ENCODE data around the gene PGLYRP3. TPM values are rescaled to one million over a fixed set of nuclear protein-coding genes. Genes with fewer than 3 reads are reported as not detected.

The PGLYRP3 gene
- total and polyA plus RNA-seq, 2 experiments from 2014 or later = not detected

GRCh38 chr1:153343811-153344717, 31.3 kb upstream of the PGLYRP3 start:
- DNase-seq (ENCODE audit: low spot score) = no peak
- no peaks in the 10 kb centered on the region for H4K20me1 ChIP-seq (ENCODE audit: insufficient read depth, poor library complexity, severe bottlenecking)

GRCh38 chr1:153343040-153343681, 30.4 kb upstream of the PGLYRP3 start:
- WGBS (ENCODE audit: low lambda C conversion rate, missing lambda C conversion rate) = 34% methylated on average over 5 of the region's 5 CpGs

More at GRCh38 chr1:153343811-153344717, 31.3 kb upstream of the PGLYRP3 start:
- Histone ChIP-seq H3K9me2 (replicated peaks; ENCODE audit: insufficient read depth) (no peaks in the 10 kb centered on the region), H3K79me2 (no peaks in the 10 kb centered on the region), H2AFZ (no peak overlapping the region), H3K27ac (no peak overlapping the region), H3K4me1 (ENCODE audit: insufficient read depth) (no peaks in the 10 kb centered on the region), H3K4me3 (no peak overlapping the region), H3K4me2 (no peak overlapping the region), H3K27me3 (no peaks in the 10 kb centered on the region), H3K9me3 (ENCODE audit: low read depth) (no peaks in the 10 kb centered on the region), H3K36me3 (replicated peaks; ENCODE audit: insufficient read depth, low read depth) (no peaks in the 10 kb centered on the region)
- TF ChIP-seq EZH2 (IDR thresholded peaks at IDR 0.05; ENCODE audit: borderline replicate concordance) = no peak
- TF ChIP-seq EZH2phosphoT487 (IDR thresholded peaks at IDR 0.05; ENCODE audit: low read depth, severe bottlenecking, unreplicated experiment) = no peak
- 54% methylated on average over 9 of the region's 9 CpGs for WGBS (ENCODE audit: low lambda C conversion rate, missing lambda C conversion rate)

DNA sequence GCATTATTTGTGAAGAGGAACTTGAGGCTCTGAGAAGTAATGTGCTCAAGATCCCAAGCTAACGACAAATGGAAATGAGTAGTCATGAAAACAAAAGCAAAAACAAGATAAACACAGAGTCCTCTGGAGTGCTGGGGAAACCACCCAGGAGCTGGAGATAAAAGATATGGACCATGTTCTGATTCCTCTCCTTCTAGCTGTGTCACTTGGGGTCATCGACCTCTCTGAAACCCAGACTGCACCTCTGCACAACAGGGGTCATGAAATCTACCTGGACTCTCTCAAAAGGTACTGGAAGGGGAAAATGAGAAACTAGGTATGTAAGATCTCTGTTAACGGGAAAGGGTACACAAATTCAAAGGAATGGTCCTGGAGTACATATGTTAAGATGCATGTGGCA, 29.4 kb upstream of the PGLYRP3 start:
- H3K4me2 ChIP-seq = no peak overlapping the region
- no peak overlapping the region for H3K4me3 ChIP-seq
- no peaks in the 10 kb centered on the region for H3K4me1 ChIP-seq (ENCODE audit: insufficient read depth)
- no peak overlapping the region for H3K27ac ChIP-seq
- H3K79me2 ChIP-seq = no peaks in the 10 kb centered on the region
- no peaks in the 10 kb centered on the region for H3K9me2 ChIP-seq (replicated peaks; ENCODE audit: insufficient read depth)
- TF ChIP-seq, protein P1, sequence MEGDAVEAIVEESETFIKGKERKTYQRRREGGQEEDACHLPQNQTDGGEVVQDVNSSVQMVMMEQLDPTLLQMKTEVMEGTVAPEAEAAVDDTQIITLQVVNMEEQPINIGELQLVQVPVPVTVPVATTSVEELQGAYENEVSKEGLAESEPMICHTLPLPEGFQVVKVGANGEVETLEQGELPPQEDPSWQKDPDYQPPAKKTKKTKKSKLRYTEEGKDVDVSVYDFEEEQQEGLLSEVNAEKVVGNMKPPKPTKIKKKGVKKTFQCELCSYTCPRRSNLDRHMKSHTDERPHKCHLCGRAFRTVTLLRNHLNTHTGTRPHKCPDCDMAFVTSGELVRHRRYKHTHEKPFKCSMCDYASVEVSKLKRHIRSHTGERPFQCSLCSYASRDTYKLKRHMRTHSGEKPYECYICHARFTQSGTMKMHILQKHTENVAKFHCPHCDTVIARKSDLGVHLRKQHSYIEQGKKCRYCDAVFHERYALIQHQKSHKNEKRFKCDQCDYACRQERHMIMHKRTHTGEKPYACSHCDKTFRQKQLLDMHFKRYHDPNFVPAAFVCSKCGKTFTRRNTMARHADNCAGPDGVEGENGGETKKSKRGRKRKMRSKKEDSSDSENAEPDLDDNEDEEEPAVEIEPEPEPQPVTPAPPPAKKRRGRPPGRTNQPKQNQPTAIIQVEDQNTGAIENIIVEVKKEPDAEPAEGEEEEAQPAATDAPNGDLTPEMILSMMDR (IDR thresholded peaks at IDR 0.05; ENCODE audit: poor library complexity) = no peak
- TF ChIP-seq EZH2phosphoT487 (IDR thresholded peaks at IDR 0.05; ENCODE audit: low read depth, severe bottlenecking, unreplicated experiment) (no peak), EZH2 (IDR thresholded peaks at IDR 0.05; ENCODE audit: borderline replicate concordance) (no peak)
- no peak for DNase-seq (ENCODE audit: low spot score)
- H2AFZ ChIP-seq = no peak overlapping the region
- no peaks in the 10 kb centered on the region for H3K9me3 ChIP-seq (ENCODE audit: low read depth)
- no peaks in the 10 kb centered on the region for H3K36me3 ChIP-seq (replicated peaks; ENCODE audit: insufficient read depth, low read depth)
- WGBS (ENCODE audit: low lambda C conversion rate, missing lambda C conversion rate) = 75% methylated on average over 3 of the region's 3 CpGs
- H4K20me1 ChIP-seq (ENCODE audit: insufficient read depth, poor library complexity, severe bottlenecking) = no peaks in the 10 kb centered on the region
- no peaks in the 10 kb centered on the region for H3K27me3 ChIP-seq

More at GRCh38 chr1:153343040-153343681, 30.4 kb upstream of the PGLYRP3 start:
- no peak overlapping the region for H2AFZ ChIP-seq
- no peaks in the 10 kb centered on the region for H3K36me3 ChIP-seq (replicated peaks; ENCODE audit: insufficient read depth, low read depth)
- no peak overlapping the region for H3K27ac ChIP-seq
- no peaks in the 10 kb centered on the region for H3K9me3 ChIP-seq (ENCODE audit: low read depth)
- H3K79me2 ChIP-seq = no peaks in the 10 kb centered on the region
- no peaks in the 10 kb centered on the region for H3K9me2 ChIP-seq (replicated peaks; ENCODE audit: insufficient read depth)
- H4K20me1 ChIP-seq (ENCODE audit: insufficient read depth, poor library complexity, severe bottlenecking) = no peaks in the 10 kb centered on the region
- TF ChIP-seq, protein P1 (IDR thresholded peaks at IDR 0.05; ENCODE audit: poor library complexity) = no peak
- TF ChIP-seq EZH2phosphoT487 (IDR thresholded peaks at IDR 0.05; ENCODE audit: low read depth, severe bottlenecking, unreplicated experiment) = no peak
- no peak for TF ChIP-seq EZH2 (IDR thresholded peaks at IDR 0.05; ENCODE audit: borderline replicate concordance)
- no peaks in the 10 kb centered on the region for H3K4me1 ChIP-seq (ENCODE audit: insufficient read depth)
- H3K27me3 ChIP-seq = no peaks in the 10 kb centered on the region
- H3K4me2 ChIP-seq = no peak overlapping the region
- H3K4me3 ChIP-seq = no peak overlapping the region
- DNase-seq (ENCODE audit: low spot score) = no peak
